HL-60/S4 treated with phorbol 12-myristate 13-acetate at 8.2 ng/mL for 4 days and 3 days (cell line): ENCODE measurements around the gene AP4S1.
"Not testable (repeated sequence)": the region's sequence is repeated elsewhere in the genome, so short reads cannot be mapped to it uniquely, and the experiment has no call there.

Experiments
- in situ Hi-C: fragments of 300-500 bp; cut with MboI; formaldehyde crosslinking; loops from 2 replicates; pipeline ENCODE4 v1.15.0; 2022; ENCODE audit warnings: low sequenced_read_pairs

The AP4S1 gene

DNA sequence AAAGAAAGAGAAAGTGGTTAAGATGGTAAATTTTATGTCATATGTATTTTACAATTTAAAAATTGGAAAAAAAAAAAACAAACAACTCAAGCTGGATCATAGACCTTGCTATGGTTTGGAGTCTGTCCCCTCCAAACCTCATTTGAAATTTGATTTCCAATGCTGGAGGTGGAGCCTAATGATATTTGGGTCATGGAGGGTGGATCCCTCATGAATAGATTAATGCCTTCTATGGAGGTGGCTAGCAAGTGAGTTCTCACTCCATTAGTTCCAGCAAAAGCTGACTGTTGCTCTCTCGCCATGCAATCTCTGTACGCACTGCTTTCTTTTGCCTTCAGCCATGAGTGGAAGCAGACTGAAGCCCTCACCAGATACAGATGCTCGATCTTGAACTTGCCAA is 22.2 kb upstream of the AP4S1 start:
- in situ Hi-C loops: no loop called here

GRCh38 chr14:31004007-31004406 is 21.4 kb upstream of the AP4S1 start:
- in situ Hi-C loops: not testable (repeated sequence)

DNA sequence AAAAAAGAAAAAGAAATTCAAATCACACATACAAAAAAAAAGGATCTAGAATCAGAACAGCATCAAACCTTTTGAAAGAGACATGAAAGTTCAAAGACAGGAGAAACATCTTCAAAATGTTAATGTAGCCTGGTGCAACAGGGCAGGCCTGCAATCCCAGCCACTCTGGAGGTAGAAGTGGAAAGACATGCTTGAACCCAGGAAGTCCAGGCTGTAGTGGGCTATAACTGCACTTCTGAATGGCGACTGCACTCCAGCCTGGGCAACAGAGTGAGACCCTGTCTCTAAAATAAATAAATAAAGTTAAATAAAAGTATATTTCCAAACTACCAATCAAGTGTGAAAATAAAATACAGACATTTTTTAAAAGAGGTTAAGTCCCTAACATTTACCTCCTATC is 18.7 kb upstream of the AP4S1 start:
- in situ Hi-C loops: no loop called here

DNA sequence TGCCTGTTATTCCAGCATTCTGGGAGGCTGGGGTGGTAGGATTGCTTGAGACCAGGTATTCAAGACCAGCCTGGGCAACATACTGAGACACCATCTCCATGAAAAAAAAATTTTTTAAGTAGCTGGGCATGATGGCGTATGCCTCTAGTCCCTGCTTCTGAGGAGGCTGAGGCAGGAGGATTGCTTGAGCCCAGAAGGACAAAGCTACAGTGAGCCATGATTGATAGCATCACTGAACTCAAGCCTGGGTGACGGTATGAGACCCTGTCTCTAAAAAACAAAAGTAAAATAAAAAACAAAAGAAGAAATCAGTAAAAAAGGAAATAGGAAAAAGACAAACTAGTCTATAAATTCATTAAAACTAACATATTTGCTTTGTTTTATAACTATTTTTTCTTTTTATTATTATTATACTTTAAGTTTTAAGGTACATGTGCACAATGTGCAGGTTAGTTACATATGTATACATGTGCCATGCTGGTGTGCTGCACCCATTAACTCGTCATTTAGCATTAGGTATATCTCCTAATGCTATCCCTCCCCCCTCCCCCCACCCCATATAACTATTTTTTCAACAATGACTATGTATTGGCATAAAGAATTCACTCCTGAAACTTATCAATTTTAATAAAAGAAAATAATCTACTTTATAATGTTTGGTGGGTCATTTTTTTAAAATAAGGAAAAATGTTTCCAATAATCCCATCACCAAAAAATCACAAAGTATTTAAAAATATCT is 15.4 kb upstream of the AP4S1 start:
- in situ Hi-C loops: no loop called here

- in situ Hi-C loops: no loop called here
These were observed 14.5 kb upstream of the AP4S1 start for GRCh38 chr14:31010935-31011334.

GRCh38 chr14:31013841-31014240 is 11.6 kb upstream of the AP4S1 start:
- in situ Hi-C loops: no loop called here

GRCh38 chr14:31018057-31018645 is 7.3 kb upstream of the AP4S1 start:
- in situ Hi-C loops: no loop called here

GRCh38 chr14:31020834-31021575 is 4.4 kb upstream of the AP4S1 start:
- in situ Hi-C loops: no loop called here

DNA sequence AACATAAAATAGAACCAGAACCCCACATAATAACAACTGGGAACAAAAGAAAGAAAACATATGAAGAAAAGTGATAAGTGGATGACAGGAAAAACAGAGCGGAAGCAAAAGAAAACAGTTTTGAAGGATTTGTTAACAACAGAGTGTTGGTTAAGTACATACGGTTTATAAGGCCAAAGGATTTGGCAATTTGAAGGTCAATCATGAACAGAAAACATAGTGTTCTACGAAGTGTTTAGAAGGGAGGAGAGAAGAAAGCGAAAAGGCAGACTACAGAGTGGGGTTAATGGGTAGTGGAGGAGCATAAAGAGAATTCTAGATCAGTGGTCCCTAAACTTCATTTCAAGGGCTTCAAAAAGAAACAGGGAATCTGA is 3.9 kb upstream of the AP4S1 start:
- in situ Hi-C loops: no loop called here

- in situ Hi-C loops: no loop called here
These were observed 3.1 kb upstream of the AP4S1 start for GRCh38 chr14:31022386-31022785.

DNA sequence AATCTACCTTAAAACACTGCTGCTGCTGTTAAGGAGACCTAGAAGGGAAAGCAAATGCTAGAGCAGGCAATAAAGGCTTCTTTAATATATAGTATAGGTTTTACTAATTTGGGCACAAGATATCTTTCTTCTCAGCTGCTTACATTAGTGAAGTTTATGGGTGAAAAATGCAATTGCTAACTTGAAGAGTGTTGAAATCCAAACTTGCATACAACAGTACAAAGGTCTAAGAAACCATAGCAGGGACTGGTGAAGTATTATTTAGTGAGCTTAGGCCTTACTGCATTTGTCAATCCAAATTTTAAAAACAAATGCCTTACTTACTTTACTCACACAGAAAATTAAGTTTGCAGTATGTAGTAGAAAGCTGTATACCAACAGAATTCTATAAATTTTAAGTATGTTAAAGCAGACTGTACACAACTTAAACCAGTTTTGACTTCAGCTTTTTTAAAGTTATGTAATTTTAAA is 1.4 kb upstream of the AP4S1 start:
- in situ Hi-C loops: no loop called here

DNA sequence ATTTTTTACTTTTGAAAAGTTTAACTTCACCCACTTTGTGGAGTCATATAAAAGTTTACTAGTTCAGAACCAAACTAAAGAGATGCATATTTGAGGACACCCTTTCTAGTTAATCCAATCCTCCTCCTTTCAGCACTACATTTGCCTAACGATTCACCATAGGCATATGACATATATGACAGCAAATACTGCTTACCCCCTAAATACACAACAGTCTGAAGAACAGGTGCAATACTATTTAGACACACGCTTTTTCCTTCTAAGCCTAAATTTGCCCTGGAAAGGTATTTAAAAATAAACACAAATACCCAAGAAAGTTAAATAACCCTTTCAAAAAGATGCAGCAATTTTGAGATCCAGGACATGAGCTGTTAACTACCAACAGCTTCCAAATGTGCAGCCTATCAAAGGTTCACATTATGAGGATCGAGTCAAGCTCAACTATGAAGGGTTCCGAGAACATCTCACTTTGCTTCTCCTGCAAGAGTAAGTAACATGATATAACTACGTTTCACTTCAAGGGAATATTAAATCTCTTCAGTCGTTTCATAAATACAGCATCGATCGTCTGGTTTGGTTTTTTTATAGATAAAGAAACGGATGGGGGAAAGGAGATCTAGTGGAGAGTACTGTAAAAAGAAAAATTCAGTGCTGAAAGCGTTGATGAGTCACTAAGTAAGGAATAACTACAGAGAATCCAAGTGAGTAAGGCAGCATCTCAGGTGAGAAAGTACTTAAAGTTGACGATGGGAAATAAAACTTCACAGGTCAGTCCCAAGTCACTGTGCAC is 677 bp upstream of the AP4S1 start:
- in situ Hi-C loops: no loop called here

- in situ Hi-C loops: no loop called here
These were observed 614 bp downstream of the AP4S1 start, which contains the start of gene STRN3 for GRCh38 chr14:31026077-31026449. TSS of gene STRN3 (minus strand) at chr14:31026379. CDS start at chr14:31026185, 194 bp downstream.

DNA sequence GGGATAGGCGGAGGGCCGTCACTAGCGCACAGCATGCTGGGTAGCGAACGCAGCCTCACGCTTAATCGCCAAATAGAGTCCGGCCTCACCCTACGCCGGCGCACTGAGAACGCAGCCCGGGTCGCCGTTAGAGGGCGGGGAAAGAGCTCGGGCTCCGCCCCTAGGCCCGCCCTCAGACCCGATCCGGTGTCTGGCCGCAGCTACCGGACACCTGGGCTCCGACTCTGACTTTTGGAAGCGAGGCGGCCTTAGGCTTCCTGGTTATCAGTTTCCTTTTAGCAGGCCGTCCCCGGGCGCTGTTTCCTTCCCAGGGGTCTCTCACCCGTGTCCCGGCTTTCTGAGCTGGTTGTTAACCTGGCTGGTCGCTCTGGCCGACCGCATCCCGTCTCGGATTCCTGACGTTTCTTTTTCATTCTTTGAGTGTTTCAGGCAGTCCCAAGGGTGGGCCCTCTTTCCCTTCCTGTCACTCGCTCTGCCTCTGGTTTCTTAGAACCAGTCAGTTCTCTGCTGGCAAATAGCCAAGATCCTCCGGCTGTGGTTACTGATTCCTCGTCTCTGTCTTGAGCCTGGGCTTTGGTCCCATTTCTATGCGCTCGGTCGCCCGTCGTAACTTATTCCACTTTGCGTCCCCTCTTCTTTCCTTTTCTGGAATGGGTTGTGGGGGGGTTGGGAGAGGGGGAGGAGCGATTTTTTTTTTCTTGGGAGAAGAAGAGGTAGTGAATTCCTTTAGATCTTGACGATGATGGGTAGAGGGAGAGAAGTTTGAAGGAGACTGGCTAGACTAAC is 1.2 kb downstream of the AP4S1 start:
- in situ Hi-C loops: no loop called here

DNA sequence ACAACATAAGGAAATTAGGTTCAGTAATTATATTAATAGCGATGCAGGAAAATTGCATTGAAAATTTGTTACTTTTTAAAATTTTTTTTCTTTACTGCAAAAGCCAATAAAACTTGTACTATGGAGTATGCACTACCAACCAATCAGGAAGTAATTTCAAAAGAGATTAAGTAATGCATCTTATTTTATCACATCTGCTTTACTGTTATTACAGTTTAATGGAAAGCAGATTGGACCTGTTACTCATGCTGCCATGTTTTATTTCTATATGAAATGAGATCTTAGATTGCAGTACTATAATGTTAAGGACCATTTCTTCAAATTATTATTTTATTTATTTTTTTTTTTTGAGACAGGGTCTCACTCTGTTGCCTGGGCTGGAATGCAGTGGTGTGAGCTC is 2.4 kb downstream of the AP4S1 start:
- in situ Hi-C loops: no loop called here

- in situ Hi-C loops: no loop called here
These were observed 3.8 kb downstream of the AP4S1 start for GRCh38 chr14:31029016-31029970.

DNA sequence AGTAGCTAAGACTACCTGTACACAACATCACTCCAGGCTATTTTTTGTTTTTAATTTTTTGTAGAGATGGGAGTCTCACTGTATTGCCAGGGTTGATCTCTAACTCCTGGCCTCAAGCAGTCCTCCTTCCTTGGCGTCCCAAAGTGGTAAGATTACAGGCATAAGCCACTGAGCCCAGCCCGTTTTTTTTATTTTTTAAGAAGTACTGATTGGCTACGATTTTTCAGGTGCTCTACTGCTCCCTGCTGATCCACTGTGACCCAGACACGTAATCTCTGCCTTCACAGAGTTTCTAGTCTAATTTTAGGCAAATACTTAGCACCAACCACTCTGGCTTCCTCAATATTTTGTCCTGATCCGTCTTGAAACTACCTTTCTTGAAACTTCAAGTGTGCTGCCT is 5.0 kb downstream of the AP4S1 start:
- in situ Hi-C loops: no loop called here

DNA sequence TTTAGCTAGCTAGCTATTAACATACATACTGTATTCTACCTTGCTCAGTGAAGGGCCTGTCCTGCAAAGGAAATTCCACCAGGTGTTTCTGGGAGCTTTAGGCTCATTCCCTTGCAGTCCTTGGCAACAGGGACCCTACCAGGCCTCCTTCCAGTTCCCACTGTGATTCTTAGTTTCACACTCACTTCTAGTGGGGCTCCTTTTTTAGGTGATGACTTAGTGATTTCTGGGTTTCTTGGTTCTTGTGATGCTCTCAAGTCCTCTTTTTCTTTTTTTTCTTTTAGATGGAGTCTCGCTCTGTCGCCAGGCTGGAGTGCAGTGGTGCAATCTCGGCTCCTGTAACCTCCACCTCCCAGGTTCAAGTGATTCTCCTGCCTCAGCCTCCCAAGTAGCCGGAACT is 11.1 kb downstream of the AP4S1 start:
- in situ Hi-C loops: no loop called here

DNA sequence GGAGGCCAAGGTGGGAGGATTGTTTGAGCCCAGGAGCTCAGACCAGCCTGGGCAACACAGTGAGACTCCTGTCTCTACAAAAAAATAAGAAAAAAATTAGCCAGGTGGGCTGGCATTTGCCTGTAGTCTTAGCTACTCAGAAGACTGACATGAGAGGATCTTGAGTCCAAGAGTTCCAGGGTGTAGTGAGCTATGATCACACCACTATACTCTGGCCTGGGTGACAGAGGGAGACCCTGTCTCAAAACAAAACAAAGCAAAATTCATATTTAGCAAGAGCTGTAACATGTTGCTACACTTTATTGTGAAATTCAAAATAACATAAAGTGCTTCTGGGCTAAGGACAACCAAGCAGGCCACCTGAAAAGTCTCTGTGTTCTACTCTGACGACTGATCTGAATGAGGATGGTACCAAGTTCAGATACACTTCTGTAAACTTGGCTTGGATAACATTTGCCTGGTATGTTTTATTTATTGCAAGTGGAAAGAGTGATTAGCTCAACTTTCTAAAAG is 12.3 kb downstream of the AP4S1 start:
- in situ Hi-C loops: no loop called here
